Stomach (tissue), 9 donors: Measurements from ENCODE around the gene CKB. TPM values are rescaled to one million over a fixed set of nuclear protein-coding genes. Genes with fewer than 3 reads are reported as not detected.

Experiments used
- DNase-seq, 2 donors: peaks; one replicate each; pipeline versions ENCODE4 v3.0.0 to v3.0.0-alpha.2; 2013 to 2019
- H3K27ac ChIP-seq, 5 donors: fragments of 200-600 bp in 4 of 5; sonication (generic) in 4 of 5; one replicate each; pipeline ENCODE4 v1.5.1; 2013 to 2019; ENCODE audit warnings: mild to moderate bottlenecking in 1 of 5, moderate library complexity in 1 of 5
- H3K27me3 ChIP-seq, 3 donors: fragments of 200-600 bp; sonication (generic); one replicate each; pipeline ENCODE4 v1.5.1; 2017 to 2019; ENCODE audit warnings: mixed run types in 1 of 3
- H3K36me3 ChIP-seq, 4 donors: fragments of 200-600 bp; sonication (generic); 1 replicate in 3 of 4; 2 replicates in 1 of 4; pipeline ENCODE4 v1.5.1; 2016 to 2019
- H3K4me1 ChIP-seq, 4 donors: fragments of 200-600 bp; sonication (generic); one replicate each; pipeline ENCODE4 v1.5.1; 2016 to 2019
- H3K4me3 ChIP-seq, 4 donors: fragments of 200-600 bp; sonication (generic) in 3 of 4; one replicate each; pipeline ENCODE4 v1.5.1; 2016 to 2019; ENCODE audit warnings: mild to moderate bottlenecking in 1 of 4
- H3K9me3 ChIP-seq, 4 donors: fragments of 200-600 bp; sonication (generic); one replicate each; pipeline ENCODE4 v1.5.1; 2016 to 2019
- CTCF ChIP-seq, 7 experiments: fragments of 450-650 bp in 4 of 7; fragments of 200-600 bp in 3 of 7; sonication (generic) in 3 of 7; IDR thresholded peaks; one replicate each; pipeline ENCODE4 v1.5.1; 2016 to 2019; ENCODE audit warnings: antibody characterized with exemption in 7 of 7, control low read depth in 2 of 7, mild to moderate bottlenecking in 1 of 7
- EP300 ChIP-seq: sonication (generic); formaldehyde crosslinking; IDR thresholded peaks from one replicate; pipeline ENCODE4 v1.6.1; 2017; ENCODE audit warnings: antibody characterized with exemption
- POLR2A ChIP-seq, 4 donors: fragments of 450-650 bp; IDR thresholded peaks; one replicate each; pipeline ENCODE4 v1.6.1; 2016; ENCODE audit warnings: antibody characterized with exemption in 4 of 4, control low read depth in 2 of 4, mild to moderate bottlenecking in 1 of 4, moderate library complexity in 1 of 4
- POLR2AphosphoS5 ChIP-seq, 3 donors: sonication (generic); formaldehyde crosslinking; IDR thresholded peaks; one replicate each; pipeline ENCODE4 v1.6.1; 2016; ENCODE audit warnings: antibody characterized with exemption in 3 of 3
- whole genome bisulfite sequencing, 5 donors: extraction: QIAGEN DNeasy Blood & Tissue Kit in 3 of 5; methylation state at CpG; one replicate each; pipeline versions ENCODE4 v1.1.5 to v1.1.7; 2013 to 2018; 5-methylcytosine and 5-hydroxymethylcytosine counted together
- intact Hi-C: fragments of 100-400 bp; cut with DNase I; formaldehyde crosslinking; loops from one replicate; pipeline ENCODE4 v1.15.1; 2023; ENCODE audit warnings: low total_unique reads
- polyA plus RNA-seq, 3 donors: library from polyadenylated mRNA; stranded (reverse); fragments of 200-250 nt; gene quantifications; one replicate each; pipeline ENCODE4 v1.2.3, GENCODE V29; 2013
- total RNA-seq, 5 donors: library from RNA; depleted of rRNA; stranded (reverse); fragments of >200 nt; gene quantifications; one replicate each; pipeline versions ENCODE4 v1.1.0 to v1.2.3, GENCODE V29; 2014 to 2016
- donor health status: healthy with polysubstance abuse.
- donor health status: Bipolar disorder and iron deficiency.
- donor health status: healthy.

Gene CKB
- total and polyA plus RNA-seq, 8 donors: 216 to 1,146 (median 806) TPM

DNA sequence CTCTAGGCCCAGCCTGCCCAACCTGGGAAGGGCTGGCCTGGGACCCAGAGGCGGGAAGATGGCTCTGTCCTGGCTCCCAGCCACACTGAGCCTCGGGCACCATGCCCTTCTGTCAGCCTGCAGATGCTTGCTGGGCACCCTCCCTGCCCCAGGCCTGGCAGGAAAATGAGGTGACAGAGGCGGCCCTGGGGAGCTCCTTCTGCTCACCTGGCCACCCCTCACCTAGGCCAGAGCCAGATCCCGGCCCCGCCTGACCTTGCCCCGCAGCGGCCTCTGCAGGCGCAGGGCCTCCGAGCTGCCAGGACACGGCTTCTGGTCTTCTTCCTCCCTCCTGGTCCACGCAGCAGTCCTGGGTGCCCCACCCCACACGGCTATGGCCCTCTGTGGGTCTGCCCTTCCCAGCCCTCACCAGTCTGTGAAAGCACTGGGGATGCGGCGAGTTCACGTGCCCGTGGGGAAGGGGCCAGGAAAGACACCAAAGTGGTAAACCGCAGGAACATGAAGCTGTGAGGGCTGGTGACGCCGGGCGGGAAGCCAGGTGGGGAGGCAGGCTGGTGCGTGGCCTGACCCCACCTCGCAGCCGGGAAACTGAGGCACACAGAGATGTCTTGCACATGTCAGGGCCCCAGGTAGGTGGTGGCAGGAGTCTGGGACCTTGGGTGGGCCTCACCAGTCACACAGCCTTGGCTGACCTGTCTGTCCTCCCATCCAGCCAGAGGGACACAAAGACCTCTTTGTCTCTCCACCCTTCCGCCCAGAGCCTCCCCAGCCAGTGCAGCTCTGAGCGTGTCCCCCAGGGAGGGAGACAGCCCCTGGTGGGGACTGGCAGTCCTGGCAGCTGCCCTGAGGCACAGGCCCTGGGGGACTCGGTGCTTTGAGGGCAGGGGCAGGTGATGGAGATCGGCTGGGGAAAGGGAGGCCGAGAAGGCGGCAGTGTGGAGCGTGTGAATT, 27.0 kb upstream of the CKB start:
- H3K9me3 ChIP-seq: no peaks in the 10 kb centered on the region
- H3K36me3 ChIP-seq: no peaks in the 10 kb centered on the region
- 75 to 82% (median 76%) methylated on average over 16 to 30 of the region's 30 CpGs for WGBS, 5 donors
- no peak for TF ChIP-seq POLR2AphosphoS5 (IDR thresholded peaks at IDR 0.05)
- TF ChIP-seq CTCF (IDR thresholded peaks at IDR 0.05): no peak
- no peak for TF ChIP-seq POLR2A (IDR thresholded peaks at IDR 0.05)
- TF ChIP-seq EP300: no peak
- intact Hi-C loops: loop anchor here (10.0 kb wide), 1 partner anchor 55 kb away; no protein-coding TSS in a partner anchor
- no peak overlapping the region for H3K4me3 ChIP-seq
- H3K4me1 ChIP-seq: peaks cover 26 to 75% (median 42%) of the 10 kb centered on the region in 4 donors
- DNase-seq: peak in 1 of 2 donors; percentile 74
- H3K27me3 ChIP-seq: no peaks in the 10 kb centered on the region
- peak overlapping the region in 4 of 5 donors; percentile 75 to 90 (median 80) for H3K27ac ChIP-seq

DNA sequence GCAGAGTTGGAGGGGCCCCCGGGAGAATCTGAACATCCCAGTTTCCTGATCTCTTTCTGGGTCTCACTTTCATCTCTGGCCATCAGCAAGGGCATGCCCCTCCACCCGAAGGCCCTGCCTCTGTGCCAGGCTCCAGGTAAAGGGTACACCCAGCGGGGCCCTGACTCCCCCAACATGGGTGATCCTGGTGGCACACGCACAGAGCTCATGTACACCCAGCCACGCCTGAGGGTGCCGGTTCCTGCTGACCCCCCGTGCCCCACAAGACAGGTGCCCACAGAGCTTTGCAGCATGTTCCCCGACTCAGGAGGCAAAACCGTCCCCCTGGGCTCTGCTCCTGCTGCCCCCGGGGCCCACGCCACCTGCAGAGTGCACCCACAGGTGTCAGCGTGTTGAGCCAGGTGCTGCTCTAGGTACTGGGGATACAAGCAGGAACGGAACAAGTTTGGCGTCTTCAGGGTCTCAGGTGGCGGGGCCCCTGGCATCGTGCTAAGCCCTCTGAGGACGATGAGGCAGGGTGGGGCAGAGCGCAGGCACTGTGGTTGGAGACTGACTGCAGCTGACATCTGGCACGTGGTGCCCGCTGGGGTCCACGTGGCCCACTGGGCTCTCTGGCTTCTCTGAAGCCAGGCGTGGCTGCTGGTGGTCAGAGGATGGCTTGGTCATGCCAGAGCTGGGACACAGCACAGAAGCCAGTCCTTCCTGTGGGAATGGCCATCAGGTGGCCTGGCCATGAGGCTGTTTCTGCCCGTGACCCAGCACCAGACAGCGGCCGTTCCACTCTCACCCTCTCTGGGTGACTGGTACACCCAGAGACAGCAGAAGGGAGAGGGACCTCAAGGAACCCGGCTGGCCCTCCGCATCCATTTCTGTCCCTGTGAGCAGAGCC, 26.1 kb upstream of the CKB start:
- Histone ChIP-seq H3K9me3 (no peaks in the 10 kb centered on the region), H3K27ac (peak overlapping the region in 2 of 5 donors; percentile 84 to 90), H3K4me1 (peaks cover 36 to 77% (median 51%) of the 10 kb centered on the region in 4 donors), H3K4me3 (no peak overlapping the region), H3K27me3 (no peaks in the 10 kb centered on the region), H3K36me3 (no peaks in the 10 kb centered on the region)
- 84 to 90% (median 85%) methylated on average over 18 to 27 of the region's 27 CpGs for WGBS, 5 donors
- TF ChIP-seq POLR2A (IDR thresholded peaks at IDR 0.05): no peak
- DNase-seq: peak in 1 of 2 donors; percentile 10
- intact Hi-C loops: loop anchor here (10.0 kb wide), 1 partner anchor 54 kb away; no protein-coding TSS in a partner anchor

GRCh38 chr14:103547941-103548462, 25.4 kb upstream of the CKB start:
- WGBS, 5 donors: 86 to 90% (median 87%) methylated on average over 16 to 18 of the region's 18 CpGs
- peaks cover 43 to 82% (median 58%) of the 10 kb centered on the region in 4 donors for H3K4me1 ChIP-seq
- TF ChIP-seq POLR2AphosphoS5 (IDR thresholded peaks at IDR 0.05) (no peak), EP300 (no peak), POLR2A (IDR thresholded peaks at IDR 0.05) (no peak), CTCF (IDR thresholded peaks at IDR 0.05) (no peak)
- no peak for DNase-seq
- no peak overlapping the region for H3K4me3 ChIP-seq
- H3K36me3 ChIP-seq: no peaks in the 10 kb centered on the region
- peak overlapping the region in 1 of 5 donors; percentile 90 for H3K27ac ChIP-seq
- H3K27me3 ChIP-seq: no peaks in the 10 kb centered on the region
- intact Hi-C loops: loop anchor here (2.0 to 10.0 kb wide), 2 partner anchors 29 to 53 kb away; no protein-coding TSS in a partner anchor
- H3K9me3 ChIP-seq: no peaks in the 10 kb centered on the region

DNA sequence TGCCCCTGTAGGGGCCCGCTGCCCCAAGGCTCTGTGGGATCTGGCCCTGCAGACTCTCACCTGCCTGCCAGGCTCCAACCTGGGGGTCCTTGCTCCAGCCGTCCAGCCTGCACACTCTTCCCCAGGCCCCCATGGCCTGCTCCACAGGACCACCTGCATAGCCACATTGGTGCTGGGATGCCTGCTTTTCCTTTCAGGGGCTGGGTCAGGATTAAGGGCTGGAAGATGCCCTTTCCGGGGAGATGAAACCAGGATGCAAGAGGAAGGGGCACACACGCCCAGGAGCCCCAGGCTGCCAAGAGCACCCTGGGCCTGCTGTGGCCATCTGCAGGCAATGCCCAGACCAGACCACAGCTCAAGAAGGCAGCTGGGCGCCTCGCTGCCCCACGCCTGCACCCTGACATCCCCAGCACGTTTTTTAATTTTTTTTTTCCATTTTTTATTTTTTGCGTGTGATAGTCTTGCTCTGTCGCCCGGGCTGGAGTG, 24.9 kb upstream of the CKB start:
- peak in 1 of 2 donors; percentile 9 for DNase-seq
- Histone ChIP-seq H3K4me1 (peaks cover 48 to 82% (median 61%) of the 10 kb centered on the region in 4 donors), H3K36me3 (no peaks in the 10 kb centered on the region), H3K27ac (no peak overlapping the region), H3K27me3 (no peaks in the 10 kb centered on the region), H3K4me3 (no peak overlapping the region), H3K9me3 (no peaks in the 10 kb centered on the region)
- WGBS, 5 donors: 76 to 90% (median 86%) methylated on average over 10 to 11 of the region's 11 CpGs
- intact Hi-C loops: loop anchor here (2.0 to 10.0 kb wide), 2 partner anchors 29 to 53 kb away; no protein-coding TSS in a partner anchor
- no peak for TF ChIP-seq CTCF (IDR thresholded peaks at IDR 0.05)
- no peak for TF ChIP-seq POLR2AphosphoS5 (IDR thresholded peaks at IDR 0.05)
- TF ChIP-seq POLR2A (IDR thresholded peaks at IDR 0.05): no peak
- TF ChIP-seq EP300: no peak
